Tibial artery (tissue), 4 donors: ENCODE data around the gene VILL.

Experiments used
- DNase-seq, 2 donors: peaks; one replicate each; pipeline ENCODE4 v3.0.0-alpha.2; 2019
- H3K27ac ChIP-seq, 2 donors: fragments of 200-600 bp; sonication (generic) in 1 of 2; 1 replicate in 1 of 2; 2 replicates in 1 of 2; pipeline ENCODE4 v1.5.1; 2018 to 2019; ENCODE audit warnings: mild to moderate bottlenecking in 1 of 2
- H3K27me3 ChIP-seq, 2 donors: fragments of 200-600 bp; sonication (generic) in 1 of 2; one replicate each; pipeline versions ENCODE4 v1.5.1 to v1.6.0; 2016 to 2019
- H3K36me3 ChIP-seq, 3 donors: fragments of 200-600 bp; sonication (generic) in 2 of 3; one replicate each; pipeline ENCODE4 v1.5.1; 2016 to 2019; ENCODE audit warnings: mild to moderate bottlenecking in 2 of 3
- H3K4me1 ChIP-seq, 4 donors: fragments of 200-600 bp; sonication (generic) in 2 of 4; 1 replicate in 3 of 4; 2 replicates in 1 of 4; pipeline ENCODE4 v1.5.1; 2016 to 2019
- H3K4me3 ChIP-seq, 2 donors: fragments of 200-600 bp; sonication (generic) in 1 of 2; 1 replicate in 1 of 2; 2 replicates in 1 of 2; pipeline ENCODE4 v1.5.1; 2018 to 2019; ENCODE audit warnings: mild to moderate bottlenecking in 2 of 2
- H3K9me3 ChIP-seq, 3 donors: fragments of 200-600 bp; sonication (generic) in 1 of 3; one replicate each; pipeline ENCODE4 v1.5.1; 2016 to 2019
- CTCF ChIP-seq, 2 experiments: fragments of 200-600 bp in 1 of 2; fragments of 450-650 bp in 1 of 2; IDR thresholded peaks; one replicate each; pipeline ENCODE4 v1.5.1; 2017 to 2019; ENCODE audit warnings: antibody characterized with exemption in 2 of 2, mild to moderate bottlenecking in 1 of 2, moderate library complexity in 1 of 2
- intact Hi-C: fragments of 100-400 bp; cut with DNase I; formaldehyde crosslinking; loops from one replicate; pipeline ENCODE4 v1.15.0; 2023; ENCODE audit warnings: low total_unique reads

Gene VILL

DNA sequence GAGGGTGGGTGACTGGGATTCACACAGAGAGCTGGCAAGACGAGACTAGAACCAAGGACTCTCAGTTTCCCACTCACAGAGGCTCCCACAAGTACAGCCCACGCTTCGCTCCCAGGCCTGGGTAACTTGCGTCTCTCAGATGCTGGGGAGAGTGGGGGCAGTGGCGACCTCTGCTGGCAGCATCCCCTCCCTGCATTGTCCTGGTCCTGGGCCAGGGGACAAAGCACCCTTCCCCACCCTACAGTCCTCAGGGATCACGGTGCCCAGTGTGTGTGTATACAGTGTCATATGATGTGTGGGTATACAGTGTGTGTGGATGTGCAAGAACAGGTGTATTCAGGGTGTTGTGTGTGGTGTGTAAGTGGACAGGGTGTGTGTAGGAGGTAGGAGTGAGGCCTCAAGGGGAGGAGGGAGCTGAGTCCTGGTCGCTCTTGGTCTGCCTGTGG lies 12.8 kb downstream of the VILL start:
- Histone ChIP-seq H3K4me1 (peaks cover 0 to 27% (median 3%) of the 10 kb centered on the region in 4 donors), H3K4me3 (no peak overlapping the region), H3K9me3 (no peaks in the 10 kb centered on the region), H3K27ac (no peak overlapping the region), H3K36me3 (peaks cover 7 to 43% (median 24%) of the 10 kb centered on the region in 3 donors), H3K27me3 (no peaks in the 10 kb centered on the region)
- TF ChIP-seq CTCF (IDR thresholded peaks at IDR 0.05), result peak; percentile 78 to 81
- DNase-seq, result peak in 1 of 2 donors; percentile 57
- intact Hi-C loops, result loop anchor here (5.0 to 10.0 kb wide), 3 partner anchors 34 to 161 kb away; partner anchors contain the start of genes DLEC1 and OXSR1

DNA sequence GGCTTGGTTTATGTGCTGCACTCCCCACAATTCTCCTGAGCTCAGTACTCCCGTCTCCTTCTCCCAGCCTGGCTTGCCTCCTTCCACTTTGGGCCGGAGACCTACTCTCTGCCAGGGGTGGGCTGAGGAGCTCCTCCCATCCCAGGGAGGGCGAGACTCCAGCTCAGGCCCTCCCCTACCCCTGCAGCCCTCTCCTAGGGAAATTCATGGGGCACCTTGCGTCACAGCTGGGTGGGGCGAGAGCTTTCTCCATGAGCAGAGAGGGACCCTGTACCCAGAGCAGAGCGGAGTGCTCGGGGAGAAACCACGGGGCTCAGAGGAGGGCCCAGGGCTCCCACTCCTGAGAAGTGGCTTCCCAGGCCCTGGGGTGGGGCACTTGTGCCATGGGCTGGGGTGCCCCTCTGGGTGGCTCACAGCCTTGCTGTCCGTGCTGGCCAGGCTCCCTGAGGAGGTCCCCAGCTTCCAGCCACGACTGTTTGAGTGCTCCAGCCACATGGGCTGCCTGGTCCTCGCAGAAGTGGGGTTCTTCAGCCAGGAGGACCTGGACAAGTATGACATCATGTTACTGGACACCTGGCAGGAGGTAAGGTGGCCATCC lies 13.3 kb downstream of the VILL start:
- Histone ChIP-seq H3K36me3 (peaks cover 11 to 48% (median 30%) of the 10 kb centered on the region in 3 donors), H3K9me3 (no peaks in the 10 kb centered on the region), H3K4me1 (peaks cover 0 to 24% (median 0%) of the 10 kb centered on the region in 4 donors), H3K4me3 (no peak overlapping the region), H3K27ac (no peak overlapping the region), H3K27me3 (no peaks in the 10 kb centered on the region)
- DNase-seq, result no peak
- intact Hi-C loops, result loop anchor here (5.0 to 10.0 kb wide), 3 partner anchors 33 to 161 kb away; partner anchors contain the start of genes DLEC1 and OXSR1
- TF ChIP-seq CTCF (IDR thresholded peaks at IDR 0.05), result no peak

GRCh38 chr3:38004415-38005075 lies 14.0 kb downstream of the VILL start:
- H3K27me3 ChIP-seq, result no peaks in the 10 kb centered on the region
- no peaks in the 10 kb centered on the region for H3K9me3 ChIP-seq
- peak; percentile 55 to 60 for TF ChIP-seq CTCF (IDR thresholded peaks at IDR 0.05)
- intact Hi-C loops, result loop anchor here (5.0 to 10.0 kb wide), 3 partner anchors 33 to 160 kb away; partner anchors contain the start of genes DLEC1 and OXSR1
- peak; percentile 78 to 83 for DNase-seq
- no peak overlapping the region for H3K27ac ChIP-seq
- peaks cover 11 to 54% (median 36%) of the 10 kb centered on the region in 3 donors for H3K36me3 ChIP-seq
- H3K4me1 ChIP-seq, result peaks cover 0 to 19% (median 0%) of the 10 kb centered on the region in 4 donors
- no peak overlapping the region for H3K4me3 ChIP-seq

DNA sequence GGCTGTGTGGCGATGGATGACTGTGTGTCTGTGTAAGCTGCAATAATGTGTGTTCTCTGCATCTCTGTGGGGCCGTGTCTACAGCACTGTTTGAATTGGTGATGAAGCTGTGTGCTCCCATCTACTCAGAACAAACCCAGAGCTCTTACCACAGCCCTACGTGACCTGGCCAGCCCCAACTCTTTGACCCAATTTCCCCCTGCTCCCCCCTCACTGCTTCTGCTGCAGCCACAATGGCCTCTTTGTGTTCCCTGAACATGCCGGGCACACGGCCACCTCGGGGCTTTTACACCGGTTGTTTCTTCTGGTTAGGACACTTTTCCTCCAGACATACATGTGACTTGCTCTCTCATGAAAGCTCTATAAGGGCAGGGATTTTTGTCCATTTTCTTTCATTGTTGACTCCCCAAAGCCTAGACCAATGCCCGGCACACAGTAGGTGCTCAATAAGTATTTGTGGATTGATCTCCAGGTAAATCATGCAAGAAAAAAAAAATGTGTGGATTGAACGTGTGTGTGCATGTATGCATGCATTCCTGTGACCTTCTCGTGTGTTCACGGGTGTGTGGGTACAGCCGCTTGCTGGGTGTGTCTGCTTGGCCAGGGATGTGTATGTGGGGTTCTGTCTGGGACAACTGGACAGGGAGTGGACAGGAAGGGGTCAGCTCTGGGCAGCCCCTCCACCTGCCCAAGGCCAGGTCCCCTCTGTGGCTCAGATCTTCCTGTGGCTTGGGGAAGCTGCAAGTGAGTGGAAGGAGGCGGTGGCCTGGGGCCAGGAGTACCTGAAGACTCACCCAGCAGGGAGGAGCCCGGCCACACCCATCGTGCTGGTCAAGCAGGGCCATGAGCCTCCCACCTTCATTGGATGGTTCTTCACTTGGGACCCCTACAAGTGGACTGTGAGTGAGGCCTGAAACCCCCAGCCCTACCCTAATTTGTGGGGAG lies 14.8 kb downstream of the VILL start:
- H3K27me3 ChIP-seq, result no peaks in the 10 kb centered on the region
- H3K36me3 ChIP-seq, result peaks cover 19 to 62% (median 43%) of the 10 kb centered on the region in 3 donors
- H3K27ac ChIP-seq, result no peak overlapping the region
- no peaks in the 10 kb centered on the region for H3K9me3 ChIP-seq
- TF ChIP-seq CTCF (IDR thresholded peaks at IDR 0.05), result no peak
- H3K4me1 ChIP-seq, result peaks cover 0 to 19% (median 0%) of the 10 kb centered on the region in 4 donors
- no peak for DNase-seq
- H3K4me3 ChIP-seq, result no peak overlapping the region
- intact Hi-C loops, result loop anchor here (10.0 kb wide), 2 partner anchors 151 to 159 kb away; partner anchors contain the start of gene OXSR1

DNA sequence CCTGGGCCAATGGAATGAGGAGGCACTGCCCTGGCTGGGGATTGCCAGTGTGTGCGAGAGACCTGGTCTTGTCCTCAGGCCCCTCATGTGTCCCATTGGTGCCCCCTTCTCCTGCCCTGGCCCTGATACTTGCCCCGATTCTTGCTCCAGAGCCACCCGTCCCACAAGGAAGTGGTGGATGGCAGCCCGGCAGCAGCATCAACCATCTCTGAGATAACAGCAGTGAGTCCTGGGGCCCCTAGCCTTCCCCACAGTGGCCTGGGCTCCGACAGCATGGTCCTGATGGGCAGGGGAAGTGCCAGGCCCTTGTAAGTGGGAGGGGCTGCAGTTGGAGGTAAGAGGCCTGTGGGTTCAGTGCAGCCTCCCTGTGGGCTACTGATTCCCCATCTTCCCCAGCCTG lies 15.4 kb downstream of the VILL start:
- intact Hi-C loops, result loop anchor here (10.0 kb wide), 2 partner anchors 151 to 159 kb away; partner anchors contain the start of gene OXSR1
- H3K36me3 ChIP-seq, result peaks cover 26 to 69% (median 50%) of the 10 kb centered on the region in 3 donors

More for the DNA sequence above, 15.4 kb downstream of the VILL start:
- H3K9me3 ChIP-seq, result no peaks in the 10 kb centered on the region
- no peak for TF ChIP-seq CTCF (IDR thresholded peaks at IDR 0.05)
- DNase-seq, result no peak
- H3K4me3 ChIP-seq, result no peak overlapping the region
- H3K27me3 ChIP-seq, result no peaks in the 10 kb centered on the region
- H3K4me1 ChIP-seq, result peaks cover 0 to 19% (median 0%) of the 10 kb centered on the region in 4 donors
- no peak overlapping the region for H3K27ac ChIP-seq
